NCI-H748 (cell line): Measurements from ENCODE around the gene UBE2D4.
A peak's percentile ranks its signal among the peaks of the same experiment; 100 is the strongest.

Experiments used
- DNase-seq: peaks from one replicate; lab custom pipeline; 2025; ENCODE audit not compliant: unreplicated experiment; lab: John Stamatoyannopoulos, UW

Gene UBE2D4

DNA sequence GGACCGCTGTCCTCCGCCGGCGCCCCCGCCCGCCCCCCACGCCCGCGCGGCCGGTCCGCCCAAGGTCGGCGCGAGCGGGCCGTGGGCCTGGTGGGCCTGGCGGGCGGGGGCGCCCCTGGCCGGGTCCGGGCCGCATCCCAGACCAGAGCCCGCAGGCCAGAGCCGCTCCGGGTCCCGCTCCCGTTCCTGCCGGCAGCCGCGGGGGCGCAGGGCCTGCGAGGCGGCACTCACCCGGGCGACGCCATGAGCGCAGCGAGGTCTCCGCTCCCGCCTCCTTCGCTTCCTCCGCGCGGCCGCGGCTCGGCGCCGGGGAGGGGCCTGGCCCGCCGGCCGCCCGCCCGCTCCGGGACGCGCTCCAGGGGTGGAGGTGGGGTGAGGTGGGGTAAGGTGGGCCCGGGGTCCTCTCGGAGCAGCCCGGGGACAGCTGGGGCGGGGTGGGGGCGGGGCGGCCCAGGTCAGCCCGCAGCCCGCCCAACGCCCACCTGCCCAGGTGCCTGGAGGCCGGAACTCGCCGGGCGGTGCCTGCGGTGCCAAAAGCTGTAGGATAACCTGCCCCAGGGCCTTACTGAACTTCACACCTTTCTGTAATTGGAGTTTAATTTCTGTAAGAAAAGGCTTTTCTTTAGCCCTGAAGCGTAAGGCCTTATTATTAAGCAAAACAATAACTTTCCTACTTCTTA lies 19.8 kb upstream of the UBE2D4 start, which contains the start of gene URGCP:
TSS of gene URGCP (minus strand) at position 266 of the 680 bp plus-strand sequence. CDS start at position 245, 21 bp downstream.
- DNase-seq, result peak; percentile 68

DNA sequence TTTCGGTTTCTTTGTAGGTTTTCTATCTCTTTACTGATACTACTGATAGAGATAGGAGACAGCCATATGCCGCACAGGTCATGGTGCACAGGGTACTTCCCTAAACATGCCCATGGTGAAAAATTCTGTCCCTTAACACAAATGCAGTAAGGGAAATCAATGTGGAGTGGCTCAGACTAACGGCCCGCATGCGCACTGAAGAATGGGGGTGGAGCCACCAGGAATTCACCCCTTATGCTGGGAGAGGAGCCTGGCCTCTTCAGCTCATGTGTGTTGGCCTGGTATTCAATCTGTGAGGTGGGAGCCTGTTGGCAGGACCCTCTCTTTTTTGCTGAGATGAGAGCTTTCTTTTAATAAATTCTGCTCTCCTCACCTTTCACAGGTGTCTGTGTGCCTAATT lies 11.4 kb upstream of the UBE2D4 start:
- DNase-seq, result no peak

DNA sequence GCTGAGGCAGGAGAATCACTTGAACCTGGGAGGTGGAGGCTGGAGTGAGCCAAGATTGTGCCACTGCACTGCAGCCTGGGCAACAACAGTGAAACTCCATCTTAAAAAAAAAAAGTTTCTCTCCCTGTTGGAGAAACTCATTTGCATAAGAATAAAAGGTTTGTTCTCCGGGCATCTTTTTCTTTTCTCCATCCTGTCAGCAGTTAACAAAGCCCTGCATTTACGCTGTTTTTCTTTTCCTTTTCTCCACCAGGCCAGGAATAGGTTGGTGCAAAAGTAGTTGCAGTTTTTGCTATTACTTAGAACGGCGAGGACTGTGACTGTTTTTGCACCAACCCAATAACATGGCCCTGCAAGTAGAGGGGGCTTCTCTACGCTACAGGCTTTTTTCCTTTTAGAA lies 10.3 kb upstream of the UBE2D4 start:
- no peak for DNase-seq

DNA sequence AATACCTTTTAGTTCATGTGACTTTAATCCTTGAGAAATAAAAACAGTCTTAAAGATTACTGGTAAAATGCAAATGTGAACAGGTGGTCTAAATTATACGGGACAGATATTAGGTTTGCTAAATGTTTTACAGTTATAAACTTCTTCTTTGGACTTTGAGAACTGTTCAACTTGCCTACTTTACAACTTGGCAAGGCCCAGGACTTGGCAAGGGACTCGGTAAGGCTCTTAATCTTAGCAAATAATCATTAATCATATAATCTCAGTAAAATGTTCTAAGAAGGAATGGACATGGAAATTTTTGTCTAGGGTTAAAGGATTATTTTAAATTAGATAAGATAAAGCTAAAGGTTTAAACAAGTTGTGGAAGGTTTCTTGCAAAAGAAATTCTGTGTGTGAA lies 4.8 kb upstream of the UBE2D4 start:
- DNase-seq, result no peak

DNA sequence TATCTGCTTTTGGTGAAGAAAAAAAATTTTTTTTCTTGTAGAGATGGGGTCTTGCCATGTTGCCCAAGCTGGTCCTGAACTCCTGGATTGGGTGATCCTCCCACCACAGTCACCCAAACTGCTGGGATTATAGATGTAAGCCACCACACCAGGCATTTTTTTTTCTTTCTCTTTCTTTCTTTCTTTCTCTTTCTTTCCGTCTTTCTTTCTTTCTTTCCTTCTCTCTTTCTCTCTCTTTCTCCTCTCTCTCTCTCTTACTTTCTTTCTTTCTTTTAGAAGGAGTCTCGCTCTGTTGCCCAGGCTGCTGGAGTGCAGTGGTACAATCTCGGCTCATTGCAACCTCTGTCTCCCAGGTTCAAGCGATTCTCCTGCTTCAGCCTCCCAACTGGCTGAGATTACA lies 3.5 kb upstream of the UBE2D4 start:
- DNase-seq, result no peak

DNA sequence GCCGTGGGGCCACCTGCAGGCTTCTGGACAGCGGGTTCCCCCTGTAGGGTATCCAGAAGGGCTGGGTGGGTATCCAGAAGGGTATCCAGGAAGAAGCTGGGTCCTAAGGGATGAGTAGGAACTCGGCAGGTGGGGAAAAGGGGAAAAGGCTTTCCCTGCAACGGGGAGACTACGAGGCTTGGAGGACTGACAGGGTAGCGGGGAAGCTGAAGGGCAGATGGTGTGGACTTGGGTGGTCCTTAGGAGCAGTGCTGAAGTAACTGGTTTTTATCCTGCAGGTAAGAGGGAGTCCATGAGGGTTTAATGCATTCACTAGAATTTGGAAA lies 525 bp downstream of the UBE2D4 start:
- no peak for DNase-seq

DNA sequence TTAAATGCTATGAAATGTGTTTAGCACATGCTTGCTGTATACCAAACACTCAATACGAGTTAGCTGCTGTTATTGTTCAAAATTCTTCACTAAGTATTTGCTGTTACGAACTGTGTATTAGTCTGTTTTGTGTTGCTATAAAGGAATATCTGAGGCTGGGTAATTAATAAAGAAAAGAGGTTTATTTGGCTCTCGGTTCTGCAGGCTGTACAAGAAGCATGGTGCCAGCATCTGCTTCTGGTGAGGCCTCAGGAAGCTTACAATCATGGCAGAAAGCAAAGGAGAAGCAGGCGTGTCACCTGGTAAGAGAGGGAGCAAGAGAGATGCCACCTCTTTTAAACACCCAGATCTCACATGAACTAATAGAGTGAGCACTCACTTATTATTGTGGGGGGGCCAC lies 1.6 kb downstream of the UBE2D4 start:
- DNase-seq, result no peak

DNA sequence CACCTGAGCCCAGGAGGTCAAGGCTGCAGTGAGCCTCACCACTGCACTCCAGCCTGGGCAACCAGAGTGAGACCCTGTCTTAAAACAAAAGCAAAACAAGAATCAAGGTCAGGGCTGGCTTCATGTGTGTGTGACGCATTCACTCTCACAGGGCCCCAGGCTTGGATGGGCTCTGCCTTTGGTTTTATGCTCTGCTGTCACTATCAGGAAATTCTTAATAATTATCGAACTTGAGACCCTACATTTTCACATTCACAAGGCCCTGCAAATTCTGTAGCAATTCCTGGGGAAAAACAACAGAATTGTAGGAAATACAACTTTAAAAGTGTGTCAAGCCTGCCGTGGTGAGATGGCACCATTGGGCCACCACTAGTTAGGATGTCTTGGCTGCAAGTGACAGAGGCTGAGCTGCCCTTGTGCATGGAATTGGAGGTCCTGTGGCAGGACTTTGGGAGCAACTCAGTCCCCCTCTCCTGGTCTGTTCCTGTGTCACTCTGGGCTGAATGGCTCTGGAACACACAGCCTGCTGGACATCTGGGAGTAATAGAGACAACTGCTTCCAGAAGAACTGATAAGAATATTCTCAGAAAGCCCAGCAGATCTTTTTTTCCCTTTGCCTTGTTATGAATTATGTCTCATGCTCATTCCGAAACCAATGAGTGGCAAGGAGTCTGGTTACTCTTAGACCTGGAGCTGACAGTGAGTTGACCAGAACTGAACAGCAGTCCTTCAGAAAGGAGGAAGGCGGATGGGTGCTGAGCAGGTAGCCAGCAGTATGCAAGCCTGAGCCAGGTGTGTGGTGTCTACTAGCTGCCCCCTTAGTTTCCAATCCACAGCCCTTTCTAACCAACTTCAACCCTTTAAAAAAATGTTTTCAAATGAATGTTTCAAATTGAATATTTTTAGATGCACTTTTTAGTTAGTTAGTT lies 3.6 kb downstream of the UBE2D4 start:
- no peak for DNase-seq

DNA sequence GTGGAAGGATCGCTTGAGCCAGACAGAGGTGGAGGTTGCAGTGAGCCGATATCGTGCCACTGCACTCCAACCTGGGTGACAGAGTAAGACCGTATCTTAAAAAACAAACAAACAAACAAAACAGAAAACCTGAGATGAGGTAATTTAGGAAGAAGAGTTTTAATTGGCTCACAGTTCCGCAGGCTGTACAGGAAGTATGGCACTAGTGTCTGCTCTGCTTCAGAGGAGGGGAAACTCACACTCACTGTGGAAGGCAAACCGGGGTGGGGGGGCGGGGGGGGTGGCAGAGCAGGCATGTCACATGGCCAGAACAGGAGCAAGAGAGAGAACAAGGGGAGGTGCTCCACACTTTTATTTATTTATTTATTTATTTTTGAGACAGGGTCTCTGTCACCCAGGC lies 5.1 kb downstream of the UBE2D4 start:
- DNase-seq, result no peak

DNA sequence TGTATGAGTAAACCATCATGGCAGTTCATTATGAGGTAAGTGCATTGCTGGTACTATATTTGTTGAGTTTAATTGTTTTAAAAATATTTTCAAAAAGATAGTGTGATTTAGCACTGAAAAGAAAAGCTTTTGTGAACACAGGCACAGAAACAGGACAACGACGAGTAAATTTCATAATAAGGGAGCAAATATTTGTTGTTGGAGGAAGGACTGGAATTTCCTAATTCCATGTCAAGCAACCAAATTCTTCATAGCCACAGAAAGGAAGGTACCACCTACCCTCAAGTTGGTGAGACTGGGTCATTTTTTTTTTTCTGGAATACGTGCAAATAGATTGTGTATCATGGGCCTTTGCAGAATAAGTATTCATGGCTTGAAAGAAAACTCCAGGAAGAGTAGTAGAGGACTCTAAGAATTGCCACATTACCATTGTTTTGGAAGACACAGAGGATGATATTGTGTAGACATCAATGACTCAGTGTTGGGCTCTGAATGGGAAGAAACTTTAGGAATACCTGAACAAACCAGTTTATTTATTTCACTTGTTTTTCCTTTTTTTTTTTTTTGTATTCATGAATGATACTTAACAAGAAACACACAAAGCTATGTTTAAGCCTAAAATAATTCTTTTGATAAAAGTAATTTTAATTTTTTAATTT lies 7.8 kb downstream of the UBE2D4 start:
- no peak for DNase-seq

DNA sequence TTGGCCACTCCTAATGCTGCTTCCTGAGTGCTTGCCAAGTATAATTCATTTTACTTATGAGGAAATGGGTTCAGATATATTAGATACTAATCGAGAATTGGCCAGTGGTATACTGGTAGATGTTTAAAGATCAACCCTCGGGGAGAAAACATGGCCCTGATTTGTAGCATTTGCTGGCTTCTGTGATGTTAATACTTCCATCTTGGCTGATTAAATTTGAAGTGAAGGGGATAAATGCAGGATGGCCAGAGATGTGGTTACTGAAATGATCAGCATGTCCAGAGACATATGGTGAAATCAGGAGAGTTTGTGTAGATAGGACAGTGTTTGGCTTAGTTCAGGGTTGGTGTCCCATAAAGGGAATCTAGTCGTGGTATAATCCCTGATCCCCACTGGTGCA lies 11.2 kb downstream of the UBE2D4 start:
- DNase-seq, result no peak

DNA sequence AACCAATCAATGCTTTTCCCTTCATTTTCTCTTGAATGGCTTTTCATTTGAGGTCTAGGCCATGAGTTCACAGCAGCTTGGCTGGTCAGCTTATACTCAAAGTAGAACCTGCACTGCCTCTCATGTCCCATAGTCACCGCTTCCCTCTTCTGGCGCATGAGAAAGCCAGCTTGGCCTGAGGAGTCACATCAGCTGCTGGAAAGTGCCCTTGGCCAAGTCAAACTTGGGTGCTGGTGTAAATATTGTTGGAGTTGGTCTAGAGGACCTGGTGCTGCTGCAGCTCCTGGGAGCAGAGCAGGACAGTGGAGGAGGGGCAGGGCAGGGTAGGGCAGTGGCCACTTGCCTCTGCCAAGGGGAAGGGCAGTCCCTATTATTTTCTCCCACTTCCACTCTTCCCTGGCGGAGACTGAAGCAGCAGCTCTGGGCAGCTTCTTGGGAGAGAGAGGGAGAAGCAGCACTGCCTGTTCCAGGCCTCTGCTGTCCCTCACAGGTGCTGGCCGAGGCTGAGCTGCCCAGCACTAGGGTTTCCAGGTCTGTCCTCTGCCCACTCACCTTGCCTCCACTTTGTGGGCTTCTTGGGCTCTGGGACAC lies 12.8 kb downstream of the UBE2D4 start:
- no peak for DNase-seq

DNA sequence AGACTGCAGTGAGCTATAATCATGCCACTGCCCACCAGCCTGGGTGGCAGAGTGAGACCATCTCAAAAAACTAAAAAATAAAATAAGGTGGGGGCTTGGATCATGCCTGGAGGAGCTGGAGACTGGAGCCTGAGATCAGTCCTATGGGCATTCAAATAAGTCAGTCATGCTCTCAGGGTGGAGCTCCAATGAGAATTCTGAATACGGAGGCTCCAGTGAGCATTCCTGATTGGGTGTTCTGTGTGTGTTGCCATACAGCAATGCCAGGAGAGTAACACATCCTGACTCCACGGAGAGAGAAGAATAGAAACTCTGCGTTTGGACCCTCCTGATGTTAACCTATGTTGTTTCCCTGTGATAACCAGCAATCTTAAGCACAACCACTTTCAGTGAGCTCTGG lies 16.0 kb downstream of the UBE2D4 start:
- no peak for DNase-seq

DNA sequence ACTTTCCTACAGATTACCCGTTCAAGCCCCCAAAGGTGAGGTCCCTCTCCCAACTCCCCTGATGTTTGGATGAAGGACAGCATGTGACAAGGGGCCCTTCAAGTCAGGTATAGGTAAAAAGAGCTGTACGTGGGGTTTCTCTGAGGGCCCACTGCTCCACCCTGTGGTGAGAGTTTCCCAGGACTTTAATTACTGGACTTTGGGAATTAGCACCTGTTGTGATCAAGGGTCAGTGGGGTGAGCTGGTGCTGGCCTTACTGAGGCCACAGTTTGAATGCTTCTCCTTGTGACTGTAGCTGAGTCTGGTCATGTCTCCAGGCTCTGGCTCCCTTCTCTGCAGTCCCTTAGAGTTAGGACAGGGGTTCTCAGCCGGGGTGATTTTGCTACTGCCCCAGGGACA lies 16.8 kb downstream of the UBE2D4 start:
- no peak for DNase-seq

DNA sequence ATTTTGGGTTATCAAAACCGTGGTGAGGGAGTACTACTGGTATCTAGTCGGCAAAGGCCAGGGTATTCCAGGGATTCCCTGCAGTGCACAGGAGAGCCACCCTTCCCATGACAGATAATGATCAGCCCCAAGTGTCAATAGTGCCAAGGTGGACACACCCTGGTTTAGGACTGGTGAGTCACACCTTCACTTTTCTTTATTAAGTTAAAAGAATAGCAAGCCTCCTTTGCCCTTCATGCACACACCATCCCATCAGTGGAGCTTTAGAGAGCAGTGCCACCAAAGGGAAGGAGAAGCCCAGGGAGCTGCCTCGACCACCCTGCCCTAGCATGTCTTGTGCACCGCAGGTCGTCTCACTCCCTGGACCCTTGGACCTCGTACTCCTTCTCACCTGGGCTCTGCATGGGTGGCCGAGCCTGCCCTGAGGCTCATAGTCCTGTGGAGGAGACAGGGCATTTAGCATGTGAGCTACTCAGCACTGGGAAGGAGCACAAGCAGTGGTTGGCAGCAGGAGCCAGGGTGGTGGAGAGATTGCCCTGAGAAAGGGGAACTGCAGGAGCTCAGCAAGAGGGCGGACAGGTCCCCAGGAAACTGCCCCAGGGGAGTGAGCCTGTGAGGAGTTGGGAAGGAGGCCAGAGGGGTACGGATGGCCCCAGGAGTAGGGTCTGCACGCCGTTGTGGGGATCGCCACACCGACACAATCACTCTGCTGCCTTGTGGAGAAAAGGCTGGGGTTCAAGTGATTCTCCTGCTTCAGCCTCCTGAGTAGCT lies 17.4 kb downstream of the UBE2D4 start:
- no peak for DNase-seq

DNA sequence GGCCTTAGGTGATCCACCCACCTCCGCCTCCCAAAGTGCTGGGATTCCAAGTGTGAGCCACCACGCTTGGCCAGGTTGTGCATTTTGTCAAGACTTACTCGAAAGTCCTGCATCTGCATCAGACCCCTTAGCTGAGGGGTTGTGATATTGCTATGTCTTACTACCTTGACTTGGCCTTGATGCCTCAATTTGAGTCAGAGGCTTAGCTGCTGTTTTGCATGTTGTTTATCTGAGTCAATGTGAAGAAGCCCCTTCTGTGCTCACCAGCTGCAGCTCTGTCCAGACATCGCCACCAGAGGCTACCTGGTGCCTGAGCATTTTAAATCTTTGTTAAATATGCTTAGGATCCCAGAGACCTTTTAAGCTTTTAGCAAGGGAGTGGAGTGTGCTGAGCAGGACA lies 18.1 kb downstream of the UBE2D4 start:
- no peak for DNase-seq

DNA sequence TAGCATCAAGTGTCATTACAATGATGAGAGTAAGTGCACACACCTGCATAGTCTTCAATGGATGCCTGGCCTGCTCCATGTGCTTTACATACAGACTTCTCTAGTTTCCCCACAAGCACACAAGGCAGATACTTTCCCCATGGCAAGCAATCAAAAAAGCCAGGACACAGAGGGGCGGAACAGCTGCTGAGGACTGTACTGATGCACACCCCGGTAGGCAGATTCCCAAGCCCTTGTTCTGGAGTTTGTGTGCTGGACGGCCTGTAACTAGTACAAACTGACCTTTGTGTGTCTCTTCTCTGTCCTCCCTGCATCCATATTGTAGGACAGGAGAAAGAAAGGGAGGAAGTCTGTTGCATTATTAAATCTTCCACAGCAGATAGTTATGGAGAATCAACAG lies 25.8 kb downstream of the UBE2D4 start:
- no peak for DNase-seq

DNA sequence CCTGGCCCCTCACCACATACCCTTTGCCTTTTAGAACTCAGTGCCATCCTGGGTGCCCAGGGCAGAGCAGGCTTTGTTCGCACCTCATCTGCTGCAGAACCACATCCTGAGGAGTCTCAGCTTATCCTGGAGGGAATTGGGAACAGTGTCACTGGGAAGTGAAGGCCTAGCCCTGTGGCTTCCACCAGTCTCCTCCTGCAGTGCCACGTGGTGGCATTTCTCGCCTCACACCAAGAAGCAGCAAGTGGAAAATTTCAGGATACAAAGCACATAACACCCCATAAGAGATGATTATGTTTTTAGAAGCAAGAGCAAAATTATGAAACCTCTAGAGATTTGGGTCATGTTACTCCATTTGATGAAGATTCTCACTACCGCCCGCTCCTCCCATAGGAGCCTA lies 26.8 kb downstream of the UBE2D4 start:
- no peak for DNase-seq

DNA sequence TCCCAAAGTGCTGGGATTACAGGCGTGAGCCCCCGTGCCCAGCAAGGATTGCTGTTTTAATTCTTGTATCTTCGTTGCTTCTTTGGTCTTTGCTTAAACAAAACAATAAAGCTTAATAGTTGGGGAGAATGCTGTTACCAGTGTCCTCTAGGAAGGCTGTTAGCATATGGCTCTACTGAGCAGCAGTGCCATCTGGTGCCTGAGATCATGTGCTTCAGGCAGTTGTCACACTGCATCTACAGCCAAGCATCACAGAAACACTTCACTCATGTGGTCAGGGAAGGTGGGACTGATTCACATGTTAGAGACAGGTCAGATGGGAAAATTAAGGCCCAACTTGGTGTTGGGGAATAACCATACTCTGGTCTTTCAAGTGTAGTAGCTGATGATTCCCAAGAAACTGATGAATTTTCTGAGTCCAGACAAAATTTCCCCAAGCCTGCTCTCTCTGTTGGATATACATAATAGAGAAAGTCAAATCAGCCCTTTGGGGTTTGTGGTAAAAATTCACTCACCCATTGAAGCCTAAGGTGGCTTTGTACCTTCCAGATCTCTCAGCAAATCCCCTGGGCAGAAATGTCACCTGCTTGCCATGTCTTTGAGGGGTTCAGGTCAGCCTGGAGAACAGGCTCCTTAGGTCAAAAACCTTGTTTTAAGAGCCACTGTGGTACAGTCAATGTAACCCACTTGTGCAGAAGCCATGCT lies 28.4 kb downstream of the UBE2D4 start:
- peak; percentile 31 for DNase-seq

DNA sequence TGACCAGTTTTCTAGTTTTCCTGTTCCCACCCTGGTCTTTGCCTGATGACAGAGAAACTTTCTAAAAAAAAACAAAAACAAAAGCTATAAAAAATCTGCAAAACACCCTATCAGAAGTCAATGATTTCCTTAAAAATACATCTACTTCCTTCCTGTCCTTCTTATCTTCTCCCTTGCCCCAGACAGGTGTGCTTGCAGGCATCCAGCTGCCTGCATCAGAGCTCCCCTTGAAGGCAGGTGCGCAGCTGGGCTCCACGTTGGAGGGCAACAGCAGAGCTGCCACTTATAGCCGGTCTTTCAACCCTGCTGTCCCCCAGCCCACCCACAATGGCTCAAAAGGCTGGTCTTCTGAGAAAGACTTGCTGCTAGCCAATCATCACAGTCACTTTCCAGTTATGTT lies 29.8 kb downstream of the UBE2D4 start:
- DNase-seq, result no peak
